ENCODE measurements around the gene FUT1.
"Not testable (repeated sequence)": the region's sequence is repeated elsewhere in the genome, so short reads cannot be mapped to it uniquely, and the experiment has no call there.

FUT1 gene

GRCh38 chr19:48752496-48753365 lies at the start of gene FUT1:
Gene FUT1, minus strand, starts transcription at chr19:48752641. Its CDS starts 1,360 bp downstream, at chr19:48751281.
- DNase-seq = peak; percentile 92

GRCh38 chr19:48799358-48800300 lies 47.2 kb upstream of the FUT1 start:
- no peak for DNase-seq

GRCh38 chr19:48798937-48799336 lies 46.5 kb upstream of the FUT1 start:
- DNase-seq = no peak

DNA sequence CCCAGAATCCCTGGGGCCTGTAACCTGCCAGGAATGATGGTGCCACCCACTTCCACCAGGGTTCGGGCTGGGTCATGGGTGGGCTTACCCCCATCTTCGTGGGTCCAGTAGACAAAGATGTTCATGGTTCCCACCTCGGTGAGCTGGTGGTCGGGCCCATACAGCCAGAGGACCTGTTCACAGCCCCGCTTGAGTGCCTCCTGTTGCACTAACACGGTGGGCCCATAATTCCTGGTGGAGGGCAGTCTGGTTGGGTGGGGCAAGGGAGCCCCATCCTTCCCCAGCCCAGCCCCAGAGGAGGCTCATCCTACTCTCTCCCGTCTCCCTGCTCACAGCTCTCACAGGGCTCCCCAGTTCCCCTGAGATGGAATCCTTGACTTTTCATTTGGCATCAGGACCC lies 44.7 kb upstream of the FUT1 start:
- no peak for DNase-seq

DNA sequence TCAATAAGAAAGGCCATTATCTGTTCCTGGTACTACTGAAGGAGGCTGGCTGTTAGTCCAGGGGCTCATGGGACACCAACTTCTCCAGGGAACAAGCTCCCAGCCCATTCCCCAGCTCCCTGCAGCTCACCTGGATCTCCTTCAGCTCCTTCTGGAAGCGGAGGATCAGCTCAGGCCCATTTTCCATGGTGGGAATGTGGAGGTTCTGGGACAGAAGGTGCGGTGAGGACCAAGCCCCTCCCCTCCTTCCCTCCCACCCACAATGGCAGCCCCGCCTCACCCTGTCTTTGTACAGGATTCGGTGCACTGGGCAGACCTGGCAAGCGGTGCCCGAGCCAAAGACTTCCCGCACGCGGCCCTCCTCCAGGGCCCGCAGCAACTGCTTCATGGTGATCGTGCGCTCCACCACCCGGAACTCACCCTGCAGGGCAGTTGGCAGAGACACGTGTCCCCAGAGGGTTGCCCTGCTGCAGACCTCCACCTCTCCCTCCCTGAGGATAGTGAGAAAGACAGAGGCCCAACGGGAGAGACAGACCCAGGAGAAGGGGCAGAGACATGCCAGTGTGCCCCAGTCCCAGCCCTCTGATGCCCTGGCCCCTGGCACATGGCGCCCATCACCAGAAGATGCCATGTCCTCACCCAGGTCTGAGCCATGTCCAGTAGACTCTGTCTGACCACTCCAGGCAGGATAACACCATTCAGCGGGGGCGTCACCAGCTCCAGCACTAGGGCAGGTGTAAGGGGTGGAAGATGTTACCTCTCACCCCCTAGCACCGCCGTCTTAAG lies 44.0 kb upstream of the FUT1 start:
- no peak for DNase-seq

GRCh38 chr19:48795685-48796070 lies 43.2 kb upstream of the FUT1 start:
- DNase-seq = no peak

DNA sequence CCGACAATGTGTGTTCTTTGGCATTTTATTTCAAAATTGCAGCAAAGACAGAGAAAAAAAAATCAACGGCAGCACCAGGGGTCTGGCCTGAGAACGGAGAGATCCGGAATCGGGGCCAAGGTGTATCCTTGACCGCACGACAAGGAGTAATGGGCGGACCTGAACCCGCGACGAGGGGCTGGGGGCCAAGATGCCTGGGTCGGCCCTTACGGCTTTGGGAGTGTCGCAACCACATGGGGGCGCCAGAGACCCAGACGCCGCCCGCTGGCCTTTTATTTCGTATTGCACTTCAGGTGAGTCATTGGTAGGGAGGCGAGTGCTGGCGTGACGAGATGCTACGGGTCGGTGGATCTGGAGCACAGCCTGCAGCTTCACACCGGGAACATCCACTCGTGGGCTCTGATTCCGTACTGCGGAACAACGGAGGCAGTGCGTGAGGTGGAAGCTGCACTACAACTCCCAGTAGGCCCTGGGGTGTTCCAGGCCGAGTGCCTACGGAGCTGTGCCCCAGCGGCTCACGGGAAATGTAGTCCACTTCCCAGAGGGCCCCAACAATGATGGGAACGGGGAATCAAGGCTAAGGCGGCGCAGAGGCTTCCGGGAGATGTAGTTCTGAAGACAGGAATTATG lies 42.7 kb upstream of the FUT1 start:
- peak; percentile 88 for DNase-seq

- no peak for DNase-seq
These were observed 41.9 kb upstream of the FUT1 start for GRCh38 chr19:48794291-48794690.

DNA sequence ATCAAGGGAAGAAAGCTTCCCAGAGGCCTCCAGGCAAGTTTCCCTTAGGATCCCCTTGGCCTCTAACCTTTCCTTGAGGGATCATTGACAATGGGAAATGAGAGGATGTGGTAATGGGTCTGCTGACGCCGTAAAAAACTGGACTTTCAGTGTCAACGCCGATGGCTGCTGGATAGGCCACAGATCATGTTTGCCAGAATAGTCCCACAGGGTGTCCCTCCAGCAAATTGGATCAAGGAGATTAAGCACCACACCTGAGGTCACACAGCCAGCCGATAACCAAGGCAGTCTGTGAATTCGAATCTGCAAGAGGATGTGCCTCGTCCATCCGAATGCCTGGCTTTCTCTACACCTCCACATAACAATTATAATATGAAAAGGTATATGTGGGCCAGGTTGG lies 40.8 kb upstream of the FUT1 start:
- DNase-seq = no peak

GRCh38 chr19:48787331-48787730 lies 34.9 kb upstream of the FUT1 start:
- DNase-seq = not testable (repeated sequence)

- DNase-seq = not testable (repeated sequence)
These were observed 34.0 kb upstream of the FUT1 start for GRCh38 chr19:48786422-48786821.

GRCh38 chr19:48784527-48784926 lies 32.1 kb upstream of the FUT1 start:
- DNase-seq = no peak

DNA sequence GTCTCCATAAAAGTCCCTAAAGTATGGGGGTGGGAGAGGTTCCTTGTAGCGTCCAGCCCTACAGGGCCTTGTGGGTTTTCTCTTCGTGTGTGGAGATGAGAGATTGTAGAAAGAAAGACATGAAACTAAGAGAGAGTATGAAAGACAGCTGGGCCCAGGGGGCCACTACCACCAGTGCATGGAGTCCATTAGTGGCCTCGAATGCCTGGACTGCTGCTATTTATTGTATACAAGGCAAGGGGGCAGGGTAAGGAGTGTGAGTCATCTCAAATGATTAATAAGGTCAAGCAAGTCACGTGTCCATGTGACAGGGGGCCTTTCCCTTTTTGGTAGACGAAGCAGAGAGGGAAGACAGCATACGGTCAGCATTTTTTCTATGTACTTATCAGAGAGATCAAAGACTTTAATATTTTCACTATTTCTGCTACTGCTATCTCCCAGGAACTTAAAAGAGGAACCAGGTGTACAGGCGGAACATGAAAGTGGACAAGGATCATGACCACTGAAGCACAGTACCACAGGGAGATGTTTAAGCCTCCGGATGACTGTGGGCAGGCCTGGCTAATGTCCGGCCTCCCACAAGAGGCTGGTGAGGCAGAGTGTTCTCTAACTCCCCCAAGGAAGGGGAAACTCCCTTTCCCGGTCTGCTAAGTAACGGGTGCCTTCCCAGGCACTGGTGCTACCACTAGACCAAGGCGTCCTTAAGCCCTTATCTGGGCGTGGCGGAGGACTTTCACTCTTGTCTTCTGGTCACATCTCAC lies 28.4 kb upstream of the FUT1 start:
- DNase-seq = no peak

DNA sequence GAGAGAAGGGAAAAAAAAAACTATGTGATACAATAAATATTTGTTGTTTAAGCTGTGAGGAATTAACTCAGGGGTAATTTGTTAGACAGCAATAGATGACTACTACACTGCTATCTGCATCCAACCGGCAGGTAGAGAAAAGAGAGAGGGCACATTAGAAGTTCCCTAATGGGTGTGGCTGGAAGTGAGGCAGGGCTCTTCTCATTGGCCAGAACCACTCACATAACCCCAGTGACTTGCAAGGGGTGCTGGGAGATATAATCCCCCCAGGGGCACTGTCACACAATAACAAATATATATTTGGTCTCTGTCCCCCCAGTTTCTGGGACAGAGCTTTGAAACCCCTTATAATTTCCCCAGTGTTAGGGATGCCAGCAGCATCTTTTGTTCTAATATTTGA lies 27.2 kb upstream of the FUT1 start:
- no peak for DNase-seq

DNA sequence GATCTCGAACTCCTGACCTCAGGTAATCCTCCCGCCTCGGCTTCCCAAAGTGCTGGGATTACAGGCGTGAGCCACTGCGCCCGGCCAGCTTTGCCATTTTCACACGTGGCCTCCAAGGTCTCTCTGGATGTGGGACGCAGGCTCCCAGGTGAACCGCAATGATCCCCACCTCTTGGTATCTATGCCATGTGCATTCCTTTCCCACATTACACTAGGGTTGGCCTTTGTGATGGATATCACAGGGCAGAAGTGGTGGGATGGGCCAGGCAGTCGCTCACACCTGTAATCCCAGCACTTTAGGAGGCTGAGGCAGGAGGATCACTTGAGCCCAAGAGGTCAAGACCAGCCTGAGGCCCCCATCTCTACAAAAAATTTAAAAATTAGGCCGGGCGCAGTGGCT lies 25.3 kb upstream of the FUT1 start:
- DNase-seq = no peak

DNA sequence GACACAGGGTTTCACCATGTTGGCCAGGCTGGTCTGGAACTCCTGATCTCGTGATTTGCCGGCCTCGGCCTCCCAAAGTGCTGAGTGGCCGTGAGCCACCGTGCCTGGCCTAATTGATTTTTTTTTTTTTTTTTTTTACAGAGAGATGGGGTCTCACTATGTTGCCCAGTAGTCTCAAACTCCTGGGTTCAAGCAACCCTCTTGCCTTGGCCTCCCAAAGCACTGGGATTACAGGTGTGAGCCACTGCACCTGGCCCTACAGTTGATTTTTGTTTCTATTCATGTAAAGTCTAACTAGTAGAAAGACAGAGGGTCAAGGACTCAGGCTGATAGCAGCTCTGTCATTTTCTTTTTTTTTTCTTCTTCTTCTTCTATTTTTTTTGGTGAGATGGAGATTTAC lies 24.7 kb upstream of the FUT1 start:
- DNase-seq = no peak

GRCh38 chr19:48772503-48772953 lies 20.1 kb upstream of the FUT1 start:
- DNase-seq = no peak

- DNase-seq = no peak
These were observed 18.5 kb upstream of the FUT1 start for GRCh38 chr19:48770734-48771472.

DNA sequence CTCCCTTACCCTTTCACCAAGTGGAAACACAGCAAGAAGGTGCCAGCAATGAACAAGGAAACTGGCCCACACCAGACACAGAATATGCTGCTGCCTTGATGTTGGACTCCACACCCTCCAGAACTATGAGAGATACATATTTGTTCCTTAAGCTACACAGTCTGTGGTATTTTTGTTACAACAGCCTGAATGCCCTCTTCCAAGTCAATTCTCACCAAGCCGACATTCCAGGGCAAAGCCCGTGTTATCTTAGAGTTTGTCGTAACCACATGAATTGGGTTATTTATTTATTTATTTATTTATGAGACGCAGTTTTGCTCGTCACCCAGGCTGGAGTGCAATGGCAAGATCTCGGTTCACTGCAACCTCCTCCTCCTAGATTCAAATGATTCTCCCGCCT lies 17.8 kb upstream of the FUT1 start:
- no peak for DNase-seq

DNA sequence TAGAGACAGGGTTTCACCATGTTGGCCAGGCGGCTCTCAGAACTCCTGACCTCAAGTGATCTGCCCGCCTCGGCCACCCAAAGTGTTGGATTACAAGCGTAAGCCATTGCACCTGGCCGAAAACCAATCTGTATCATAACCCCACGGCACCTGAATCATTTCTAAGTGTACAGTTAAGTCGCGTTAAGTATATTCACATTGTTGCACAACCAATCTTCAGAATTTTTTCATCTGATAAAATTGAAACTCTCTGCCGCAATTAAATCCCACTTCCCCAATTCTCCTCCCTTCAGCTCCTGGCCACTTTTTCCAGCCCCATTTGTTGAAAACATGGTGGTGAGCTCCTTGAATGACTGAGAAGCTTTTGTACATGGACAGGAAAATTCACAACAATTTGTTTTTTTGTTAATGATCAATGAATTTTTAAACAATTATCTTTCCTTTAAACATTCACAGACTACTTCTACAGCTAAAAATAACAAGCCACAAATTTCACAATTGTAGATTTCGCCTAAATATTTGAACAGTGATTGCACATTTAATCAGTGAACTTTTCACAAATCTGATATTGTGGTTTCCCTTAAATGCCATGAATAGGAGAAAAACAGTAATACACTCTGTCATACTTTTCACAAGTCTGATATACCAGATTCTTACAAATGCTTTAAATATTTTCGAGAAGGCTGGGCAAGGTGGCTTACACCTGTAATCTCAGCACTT lies 16.7 kb upstream of the FUT1 start:
- DNase-seq = no peak

All from NCI-H187 treated with DMSO at 0.1 percent for 48 hours (cell line).